Heart left ventricle (tissue), 16 donors: Measurements from ENCODE around the gene LRRC36. TPM values are rescaled to one million over a fixed set of nuclear protein-coding genes. Genes with fewer than 3 reads are reported as not detected.
"Not testable (repeated sequence)": the region's sequence is repeated elsewhere in the genome, so short reads cannot be mapped to it uniquely, and the experiment has no call there.

Source experiments
- ATAC-seq, 4 donors: fragments of 200-7000 bp; cut with Tn5 transposase; one replicate each; pipeline ENCODE4 v1.9.1; 2020 to 2022; ENCODE audit warnings: moderate library complexity in 4 of 4, mild to moderate bottlenecking in 3 of 4, moderate number of reproducible peaks in 1 of 4
- DNase-seq, 5 donors: peaks; one replicate each; pipeline ENCODE4 v3.0.0-alpha.2; 2020
- H3K27ac ChIP-seq, 12 donors: fragments of 200-600 bp; sonication (generic) in 4 of 12; one replicate each; pipeline versions ENCODE4 v1.5.0 to v1.8.0; 2016 to 2022; ENCODE audit warnings: mild to moderate bottlenecking in 2 of 12
- H3K27me3 ChIP-seq, 9 donors: fragments of 200-600 bp; sonication (generic) in 2 of 9; one replicate each; pipeline versions ENCODE4 v1.5.1 to v1.8.0; 2016 to 2022; ENCODE audit warnings: mild to moderate bottlenecking in 3 of 9
- H3K36me3 ChIP-seq, 9 donors: fragments of 200-600 bp; sonication (generic) in 2 of 9; one replicate each; pipeline versions ENCODE4 v1.5.0 to v1.8.0; 2018 to 2022; ENCODE audit warnings: mild to moderate bottlenecking in 2 of 9
- H3K4me1 ChIP-seq, 12 donors: fragments of 200-600 bp; sonication (generic) in 4 of 12; one replicate each; pipeline versions ENCODE4 v1.5.0 to v1.8.0; 2016 to 2022; ENCODE audit warnings: mild to moderate bottlenecking in 3 of 12
- H3K4me3 ChIP-seq, 12 donors: fragments of 200-600 bp; sonication (generic) in 4 of 12; one replicate each; pipeline versions ENCODE4 v1.5.0 to v1.8.0; 2017 to 2022; ENCODE audit warnings: mild to moderate bottlenecking in 9 of 12, moderate library complexity in 4 of 12
- H3K9me3 ChIP-seq, 12 donors: fragments of 200-600 bp; sonication (generic) in 4 of 12; one replicate each; pipeline versions ENCODE4 v1.5.0 to v1.8.0; 2016 to 2022; ENCODE audit warnings: mild to moderate bottlenecking in 1 of 12
- CTCF ChIP-seq, 12 donors: fragments of 200-600 bp; sonication (generic) in 4 of 12; IDR thresholded peaks; one replicate each; pipeline versions ENCODE4 v1.5.0 to v1.8.0; 2018 to 2022; ENCODE audit warnings: antibody characterized with exemption in 12 of 12, mild to moderate bottlenecking in 5 of 12
- POLR2A ChIP-seq, 2 donors: fragments of 450-650 bp; IDR thresholded peaks; one replicate each; pipeline ENCODE4 v1.6.1; 2017; ENCODE audit warnings: antibody characterized with exemption in 2 of 2, mild to moderate bottlenecking in 2 of 2, moderate library complexity in 2 of 2
- WGBS, 4 donors: extraction: QIAGEN DNeasy Blood & Tissue Kit in 2 of 4; methylation state at CpG; one replicate each; pipeline versions ENCODE4 v1.1.5 to v1.1.7; 2013 to 2018; 5-methylcytosine and 5-hydroxymethylcytosine counted together
- intact Hi-C, 10 donors: fragments of 100-400 bp; cut with DNase I; formaldehyde crosslinking; loops; one replicate each; pipeline versions ENCODE4 v1.11.1 to v1.14.2; 2022
- polyA plus RNA-seq, 2 donors: library from polyadenylated mRNA; stranded (reverse); fragments of 200-250 nt; gene quantifications; one replicate each; pipeline ENCODE4 v1.2.3, GENCODE V29; 2013
- total RNA-seq, 9 donors: library from RNA; depleted of rRNA in 2 of 9; stranded (reverse); fragments of >200 nt in 2 of 9; fragmentation: NEBNext Ultra II Directional in 3 of 9; extraction: Animal tissue kit (Norgen Biotek cat#: 25700) in 3 of 9; gene quantifications; one replicate each; pipeline versions ENCODE4 v1.1.0 to v1.2.4, GENCODE V29; 2016 to 2023
- donor health status: ischemic (EF 13 %, LVEDD 7.1; RV severe dilation, severe dysfunction).
- donor health status: healthy with polysubstance abuse.
- donor health status: DM: no; HTN: yes; CAD: no.
- donor health status: DM: no; HTN: no; CAD: no.
- donor health status: ischemic (EF 25% LVEDD 6.9; RV normal size, moderate dysfunction).
- donor health status: ischemic (EF 25% LVEDD 5.7; RV mildly dilated, moderate dysfunction).
- donor health status: healthy.
- donor health status: DM: yes; HTN: yes; CAD: no.
- donor health status: ischemic (EF 35%, LVEDD 5.7; RV mildly dilated, moderate dysfunction).
- donor health status: nonischemic (EF 11% LVEDD 7.7; RV severe dilation, severe dysfunction).
- donor health status: DM: yes; HTN: yes; CAD: no.
- donor health status: PGD.
- donor health status: ischemic (EF 29% LVEDD 5.4; RV normal size, mild dysfunction).
- donor health status: nonischemic (EF 23%, LVEDD 6.1; RV moderate dilation, normal function).

LRRC36 gene
- total and polyA plus RNA-seq, 11 donors, result 0.15 to 0.42 (median 0.27) TPM; not detected in 8

GRCh38 chr16:67409631-67410030 lies 83.0 kb downstream of the LRRC36 start:
- H3K36me3 ChIP-seq, result no peaks in the 10 kb centered on the region
- H3K27ac ChIP-seq, result no peak overlapping the region
- DNase-seq, result no peak
- intact Hi-C loops, result no loop called here
- no peaks in the 10 kb centered on the region for H3K9me3 ChIP-seq
- H3K4me3 ChIP-seq, result no peak overlapping the region
- no peak for ATAC-seq
- peaks cover 0 to 36% (median 18%) of the 10 kb centered on the region in 12 donors for H3K4me1 ChIP-seq
- 83 to 91% (median 88%) methylated on average over 3 to 9 of the region's 9 CpGs for WGBS, 4 donors
- no peak for TF ChIP-seq CTCF (IDR thresholded peaks at IDR 0.05)
- no peak for TF ChIP-seq POLR2A (IDR thresholded peaks at IDR 0.05)
- no peaks in the 10 kb centered on the region for H3K27me3 ChIP-seq

DNA sequence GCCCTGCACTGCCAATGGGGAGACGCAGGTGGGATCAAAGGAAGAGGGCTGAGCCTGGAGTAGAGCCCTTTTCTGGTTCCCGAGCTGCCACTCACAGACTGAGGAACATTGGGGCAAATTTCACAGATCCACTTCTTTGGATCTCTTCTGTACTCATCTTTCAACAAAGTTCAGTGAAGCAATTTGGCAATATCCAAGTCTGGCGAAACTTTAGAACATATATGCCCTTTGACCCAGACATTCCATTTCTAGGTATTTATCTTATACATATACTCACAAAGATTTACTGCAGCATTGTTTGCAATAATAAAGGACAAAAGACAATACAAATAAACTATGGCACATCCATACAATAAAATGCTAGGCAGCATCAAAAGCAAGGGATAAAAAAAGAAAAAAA lies 84.7 kb downstream of the LRRC36 start:
- no peaks in the 10 kb centered on the region for H3K27me3 ChIP-seq
- H3K36me3 ChIP-seq, result no peaks in the 10 kb centered on the region
- TF ChIP-seq POLR2A (IDR thresholded peaks at IDR 0.05), result no peak
- TF ChIP-seq CTCF (IDR thresholded peaks at IDR 0.05), result no peak
- no peak for ATAC-seq
- peaks cover 0 to 31% (median 20%) of the 10 kb centered on the region in 12 donors for H3K4me1 ChIP-seq
- H3K27ac ChIP-seq, result no peak overlapping the region
- DNase-seq, result no peak
- 92 to 97% (median 96%) methylated on average over 3 of the region's 3 CpGs for WGBS, 4 donors
- intact Hi-C loops, result no loop called here
- H3K4me3 ChIP-seq, result no peak overlapping the region
- H3K9me3 ChIP-seq, result no peaks in the 10 kb centered on the region

GRCh38 chr16:67412294-67412693 lies 85.7 kb downstream of the LRRC36 start:
- intact Hi-C loops, result no loop called here
- H3K36me3 ChIP-seq, result no peaks in the 10 kb centered on the region
- H3K27ac ChIP-seq, result no peak overlapping the region
- H3K4me3 ChIP-seq, result no peak overlapping the region
- H3K4me1 ChIP-seq, result peaks cover 0 to 29% (median 15%) of the 10 kb centered on the region in 12 donors
- no peaks in the 10 kb centered on the region for H3K9me3 ChIP-seq
- no peak for DNase-seq
- no peak for ATAC-seq
- no peak for TF ChIP-seq CTCF (IDR thresholded peaks at IDR 0.05)
- no peak for TF ChIP-seq POLR2A (IDR thresholded peaks at IDR 0.05)
- H3K27me3 ChIP-seq, result no peaks in the 10 kb centered on the region
- WGBS, 4 donors, result 47 to 61% (median 54%) methylated on average over 2 of the region's 2 CpGs

DNA sequence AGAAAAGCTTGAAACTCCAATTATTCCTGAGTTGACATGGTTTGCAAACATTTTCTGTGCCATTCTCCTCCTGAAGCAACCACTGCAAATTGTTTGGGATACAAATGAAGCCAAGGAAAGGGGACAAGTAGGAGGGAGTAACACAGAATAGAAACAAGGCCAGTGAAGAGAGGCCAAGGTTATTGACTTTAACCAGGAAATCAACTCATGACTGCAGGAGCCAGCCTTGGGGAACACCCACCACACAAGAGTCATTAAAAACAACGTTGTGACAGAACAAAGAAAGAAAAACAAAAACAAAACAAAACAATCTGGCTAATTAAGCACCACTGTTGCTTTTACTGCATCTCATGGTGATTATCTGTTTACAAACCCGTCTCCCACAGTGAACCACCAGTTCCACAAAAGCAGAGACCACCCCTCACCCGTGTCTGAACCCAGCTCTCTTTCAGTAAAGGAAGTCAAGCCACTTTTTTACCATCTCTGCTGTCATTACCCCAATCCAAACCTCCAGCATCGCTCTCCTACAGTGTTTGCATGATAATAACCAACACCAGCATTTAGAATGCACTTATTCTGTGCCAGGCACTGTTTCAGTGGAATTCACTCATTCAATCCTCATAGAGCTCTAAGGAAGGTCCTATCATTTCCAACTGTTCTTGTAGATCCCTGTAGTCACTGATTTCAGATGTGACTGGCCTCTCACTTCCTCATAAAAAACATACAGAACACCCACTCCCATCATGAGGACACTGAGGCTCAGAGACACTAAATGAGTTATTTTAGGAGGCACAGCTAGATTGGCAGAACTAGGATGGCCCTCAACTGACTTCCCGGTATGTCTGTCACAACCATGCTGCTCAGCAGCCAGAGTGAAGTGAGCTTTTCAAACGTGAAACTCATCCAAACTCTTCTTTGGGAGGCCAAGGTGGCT lies 87.6 kb downstream of the LRRC36 start:
- intact Hi-C loops, result no loop called here
- no peak for ATAC-seq
- TF ChIP-seq CTCF (IDR thresholded peaks at IDR 0.05), result no peak
- no peak for TF ChIP-seq POLR2A (IDR thresholded peaks at IDR 0.05)
- H3K9me3 ChIP-seq, result no peaks in the 10 kb centered on the region
- DNase-seq, result no peak
- peak overlapping the region in 1 of 12 donors; percentile 28 for H3K27ac ChIP-seq
- no peaks in the 10 kb centered on the region for H3K27me3 ChIP-seq
- no peaks in the 10 kb centered on the region for H3K36me3 ChIP-seq
- H3K4me1 ChIP-seq, result peaks cover 0 to 28% (median 12%) of the 10 kb centered on the region in 12 donors
- WGBS, 4 donors, result 58 to 70% (median 63%) methylated on average over 6 of the region's 6 CpGs
- H3K4me3 ChIP-seq, result no peak overlapping the region

DNA sequence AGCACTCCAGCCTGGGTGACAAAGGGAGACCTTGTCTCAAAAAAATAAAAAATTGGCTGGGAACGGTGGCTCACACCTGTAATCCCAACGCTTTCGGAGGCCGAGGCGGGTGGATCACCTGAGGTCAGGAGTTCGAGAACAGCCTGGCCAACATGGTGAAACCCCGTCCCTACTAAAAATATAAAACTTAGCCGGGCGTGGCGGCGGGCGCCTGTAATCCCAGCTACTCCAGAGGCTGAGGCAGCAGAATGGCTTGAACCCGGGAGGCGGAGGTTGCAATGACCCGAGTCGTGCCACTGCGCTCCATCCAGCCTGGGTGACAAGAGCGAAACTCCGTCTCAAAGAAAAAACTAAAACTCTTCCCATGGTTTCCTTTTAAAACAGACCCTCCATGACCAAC lies 88.8 kb downstream of the LRRC36 start:
- 89 to 94% (median 90%) methylated on average over 19 of the region's 19 CpGs for WGBS, 4 donors
- intact Hi-C loops, result loop anchor here in 2 of 10 donors (5.0 kb wide), 2 partner anchors 43 to 153 kb away; no protein-coding TSS in a partner anchor
- peaks cover 0 to 28% (median 12%) of the 10 kb centered on the region in 12 donors for H3K4me1 ChIP-seq
- not testable (repeated sequence) for H3K9me3 ChIP-seq, H3K36me3 ChIP-seq, H3K27me3 ChIP-seq, ATAC-seq
- peak overlapping the region; percentile 44 to 96 (median 86) for H3K4me3 ChIP-seq
- peak overlapping the region in 9 of 12 donors; percentile 50 to 92 (median 84) for H3K27ac ChIP-seq
- DNase-seq, result peak in 1 of 5 donors; percentile 19
